COLO668 (cell line): ENCODE data around the gene KCNK6.

Experiments used
- DNase-seq: peaks from one replicate; lab custom pipeline; 2025; ENCODE audit not compliant: unreplicated experiment; lab: John Stamatoyannopoulos, UW

KCNK6 gene

DNA sequence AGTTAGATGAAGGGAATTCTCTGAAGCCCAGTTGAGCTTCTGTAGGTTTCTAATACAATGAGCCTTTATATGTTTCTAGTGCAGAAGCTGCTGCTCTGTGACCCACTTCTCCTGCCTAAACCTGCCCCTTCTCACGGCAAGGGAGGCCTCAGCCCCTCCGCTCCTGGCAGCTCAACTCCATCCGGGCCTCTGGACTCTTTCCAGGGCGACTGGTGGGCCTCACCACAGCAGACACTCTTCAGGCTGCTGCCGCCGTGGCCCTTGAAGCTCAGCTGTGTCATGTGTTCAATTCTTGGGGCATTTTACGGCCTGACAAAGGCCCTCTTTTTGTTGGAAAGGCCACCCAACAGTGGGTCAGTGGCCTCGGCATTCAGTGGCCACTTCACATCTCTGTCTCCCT, 25.6 kb upstream of the KCNK6 start:
- DNase-seq, result no peak

DNA sequence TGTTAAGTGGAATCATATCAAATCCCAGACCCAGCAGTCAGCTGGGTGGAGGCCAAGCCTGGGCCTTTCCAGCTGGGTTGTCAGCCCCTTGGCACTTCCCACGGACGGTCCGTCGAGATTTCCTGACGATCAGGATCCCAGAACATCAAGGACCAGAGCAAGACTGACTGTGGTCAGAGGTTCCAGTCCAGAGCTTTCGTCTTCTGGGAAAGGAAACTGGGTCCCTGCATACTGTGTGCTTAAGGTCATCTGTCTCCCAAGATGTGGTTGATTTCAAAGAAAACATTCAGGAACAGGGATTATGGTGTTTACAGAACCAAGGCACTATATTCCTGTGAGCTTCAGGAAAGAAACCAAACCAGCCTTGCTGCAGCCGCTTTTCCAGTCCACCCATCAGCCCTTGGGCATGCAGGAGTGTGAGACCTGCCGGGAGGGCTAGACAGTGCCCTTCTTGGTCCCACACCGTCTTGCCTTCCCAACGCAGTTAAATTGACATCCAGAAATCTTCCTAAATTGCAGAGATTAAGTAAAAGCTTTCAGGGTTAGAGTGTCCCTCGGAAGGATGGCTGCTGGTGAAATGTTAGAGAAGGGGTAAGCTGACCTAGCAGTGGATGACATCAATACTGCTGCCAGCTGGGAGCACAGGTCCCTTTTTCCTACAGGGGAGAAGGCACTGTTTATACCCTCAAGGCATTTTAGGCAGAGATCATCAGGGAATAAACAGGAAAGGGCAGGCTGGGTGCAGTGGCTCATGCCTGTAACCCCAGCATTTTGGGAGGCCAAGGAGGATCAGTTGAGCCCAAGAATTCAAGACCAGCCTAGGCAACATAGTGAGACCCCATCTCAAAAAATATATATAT, 20.6 kb upstream of the KCNK6 start:
- no peak for DNase-seq

- no peak for DNase-seq
These were observed 15.9 kb upstream of the KCNK6 start, which contains the start of gene C19orf33 for GRCh38 chr19:38303517-38304351. Gene C19orf33, plus strand, starts transcription at chr19:38304251. Its CDS starts 11 bp downstream, at chr19:38304262.

DNA sequence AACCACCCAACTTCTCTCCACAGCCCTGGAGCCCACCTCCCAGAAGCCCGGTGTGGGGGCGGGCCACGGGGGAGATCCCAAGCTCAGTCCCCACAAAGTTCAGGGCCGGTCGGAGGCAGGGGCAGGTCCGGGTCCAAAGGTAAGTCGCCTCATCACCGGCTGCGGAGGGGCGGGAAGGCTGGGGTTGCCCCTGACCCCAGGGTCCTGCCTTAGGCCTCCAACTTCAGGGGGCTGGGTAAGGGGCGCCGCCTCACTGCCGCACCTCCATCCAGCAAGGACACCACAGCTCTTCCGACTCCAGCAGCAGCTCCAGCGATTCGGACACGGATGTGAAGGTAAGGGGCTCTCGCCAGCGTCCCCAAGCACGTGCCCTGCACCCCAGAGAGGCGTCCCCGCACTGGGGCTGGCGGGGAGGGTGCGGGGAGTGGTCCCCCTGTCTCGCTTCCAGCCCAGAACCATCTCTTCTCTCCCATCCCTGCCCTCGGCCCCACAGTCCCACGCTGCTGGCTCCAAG, 15.2 kb upstream of the KCNK6 start:
- no peak for DNase-seq

- peak; percentile 79 for DNase-seq
These were observed 14.7 kb upstream of the KCNK6 start for GRCh38 chr19:38304866-38305429.

GRCh38 chr19:38306236-38306635, 13.4 kb upstream of the KCNK6 start:
- DNase-seq, result no peak

- no peak for DNase-seq
These were observed 12.6 kb upstream of the KCNK6 start for GRCh38 chr19:38307076-38307475.

DNA sequence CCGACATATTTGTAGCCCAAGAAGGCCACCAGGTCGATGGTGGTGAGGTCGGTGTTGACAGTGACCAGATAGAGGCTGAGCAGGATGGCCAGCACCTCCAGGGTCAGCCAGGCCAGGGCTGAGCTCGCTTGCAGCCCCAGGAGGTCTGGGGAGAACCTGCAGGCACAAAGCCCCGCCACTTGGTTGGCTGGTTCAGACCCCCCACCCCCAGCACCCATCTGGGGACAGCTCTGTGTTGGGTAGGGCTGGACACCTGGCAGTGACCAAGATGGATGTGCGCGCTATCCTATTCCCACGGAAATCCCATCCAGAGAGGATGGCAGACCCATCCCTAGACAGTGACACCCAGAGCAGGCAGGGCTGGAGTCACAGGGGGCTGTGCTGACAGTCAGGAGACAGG, 12.0 kb upstream of the KCNK6 start:
- no peak for DNase-seq

DNA sequence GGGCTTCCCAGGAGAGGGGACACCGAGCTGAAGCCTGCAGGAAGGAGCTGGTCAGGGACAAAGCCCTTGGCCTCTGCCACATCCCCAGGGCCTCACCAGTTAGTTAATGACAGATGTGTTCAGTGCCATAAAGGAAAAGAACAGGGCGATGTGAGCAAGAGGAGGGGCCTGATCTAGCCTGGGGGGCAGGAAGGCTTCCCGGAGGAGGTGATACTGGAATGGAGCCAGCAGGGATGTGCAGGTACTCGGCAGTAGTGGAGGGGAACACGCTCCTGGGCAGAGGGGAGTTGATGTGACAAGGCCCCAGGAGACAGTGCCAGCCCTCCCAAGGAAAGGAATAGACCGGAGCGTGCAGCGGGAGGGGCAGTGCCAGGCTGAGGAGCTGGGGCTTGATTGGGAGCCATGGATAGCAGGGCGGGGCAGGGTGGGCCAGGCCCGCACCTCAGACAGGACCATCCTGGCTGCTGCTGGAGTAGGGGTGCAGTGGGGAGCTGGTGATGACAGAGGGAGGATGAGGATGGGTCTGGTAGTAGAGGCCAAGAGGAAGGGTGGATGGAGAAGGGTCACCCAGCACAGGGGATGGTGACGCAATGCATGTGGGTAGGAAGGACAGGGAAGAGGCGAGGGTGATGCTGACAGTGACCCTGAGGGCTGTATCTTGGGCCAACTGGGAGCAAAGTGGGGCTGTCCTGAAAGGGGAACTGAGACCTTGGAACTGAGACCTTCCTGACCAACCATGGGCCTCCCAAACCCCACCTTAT, 11.5 kb upstream of the KCNK6 start:
- DNase-seq, result no peak

DNA sequence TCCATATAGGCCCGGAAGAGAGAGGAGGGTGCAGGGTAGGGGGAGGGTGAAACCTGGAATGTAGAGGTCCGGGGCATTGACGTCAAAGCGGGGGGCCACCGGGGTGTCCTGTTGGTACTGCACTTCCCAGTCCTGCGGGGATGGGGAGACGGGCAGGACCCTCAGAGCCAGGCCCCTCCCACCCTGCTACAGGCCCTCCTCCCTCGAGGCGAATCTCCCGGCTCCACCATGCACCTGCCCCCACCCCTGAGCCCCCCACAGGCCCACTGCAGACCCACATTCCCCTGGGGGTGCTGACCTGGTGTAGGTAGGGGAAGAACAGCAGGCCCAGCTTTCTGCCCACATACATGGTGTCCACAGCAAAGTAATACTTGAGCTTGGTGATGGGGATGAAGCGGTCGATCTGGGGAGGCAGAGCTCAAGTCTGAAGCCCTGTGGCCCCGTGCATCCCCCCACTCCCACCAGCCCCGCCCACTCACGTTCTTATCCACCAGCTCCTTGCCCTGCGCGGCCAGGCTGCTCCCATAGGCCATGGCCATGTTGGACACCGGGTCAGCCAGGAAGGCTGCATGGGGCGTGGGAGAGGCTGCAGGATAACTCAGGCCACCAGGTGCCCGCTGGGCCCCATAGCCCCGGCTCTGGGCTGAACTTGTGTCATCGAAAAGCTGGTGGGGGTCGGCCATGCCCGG, 10.6 kb upstream of the KCNK6 start:
- DNase-seq, result no peak

- no peak for DNase-seq
These were observed 9.9 kb upstream of the KCNK6 start for GRCh38 chr19:38309615-38310278.

GRCh38 chr19:38310279-38310670, 9.4 kb upstream of the KCNK6 start:
- no peak for DNase-seq

DNA sequence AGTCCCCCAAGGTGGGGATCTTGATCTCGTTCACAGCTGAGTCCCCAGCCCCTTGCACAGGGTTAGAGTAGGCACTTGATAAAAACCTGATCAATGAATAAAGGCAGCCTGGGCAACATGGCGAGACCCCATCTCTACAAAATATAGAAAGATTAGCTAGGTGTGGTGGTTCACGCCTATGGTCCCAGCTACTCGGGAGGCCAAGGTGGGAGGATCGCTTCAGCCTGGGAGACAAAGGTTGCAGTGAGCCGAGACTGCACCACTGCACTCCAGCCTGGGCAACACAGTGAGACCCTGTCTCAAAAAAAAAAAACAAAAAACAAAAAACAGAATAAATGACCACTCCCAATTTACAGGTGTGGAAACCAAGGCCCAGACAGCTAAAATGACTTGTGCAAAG, 8.7 kb upstream of the KCNK6 start:
- DNase-seq, result no peak

DNA sequence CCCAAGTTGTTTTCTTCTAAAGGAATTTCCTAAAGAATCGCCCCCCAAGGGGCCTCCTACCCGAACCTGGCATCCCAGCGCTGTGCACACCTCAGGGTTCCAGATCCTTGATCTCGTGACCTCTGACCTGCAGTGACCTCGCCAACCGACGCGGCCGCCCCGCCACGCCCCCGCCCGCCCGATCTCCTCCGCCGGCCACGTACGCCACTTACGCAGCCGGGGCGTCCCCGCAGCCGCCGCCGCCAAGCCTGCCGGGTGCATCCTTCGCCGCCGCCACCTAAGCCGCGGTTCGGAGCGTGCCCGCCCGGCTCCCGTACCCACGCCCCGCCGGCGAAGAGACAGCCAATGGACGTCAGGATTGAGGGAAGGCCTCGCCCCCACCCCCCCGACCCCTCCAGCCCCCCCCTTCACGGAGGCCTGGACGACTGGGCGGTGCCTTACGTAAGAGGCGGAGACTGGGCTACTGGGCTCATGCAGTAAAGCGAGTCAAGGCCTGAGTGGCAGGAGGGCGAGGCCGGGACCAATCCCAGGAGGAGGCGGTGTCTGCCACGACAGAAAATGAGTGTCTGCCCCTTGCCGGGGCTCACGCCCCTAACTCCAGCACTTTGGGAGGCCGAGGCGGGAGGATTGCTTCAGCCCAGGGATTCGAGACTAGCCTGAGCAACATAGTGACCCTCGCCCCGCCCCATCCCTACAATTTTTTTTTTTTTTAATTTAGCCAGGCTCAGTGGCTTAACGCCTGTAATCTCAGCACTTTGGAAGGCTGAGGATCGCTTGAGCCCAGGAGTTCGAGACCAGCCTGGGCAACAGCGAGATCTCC, 3.8 kb upstream of the KCNK6 start, which contains the start of gene YIF1B:
Gene YIF1B (minus strand): TSS at position 291 of the 820 bp plus-strand sequence. CDS start 30 bp downstream, at position 261.
- peak; percentile 97 for DNase-seq

DNA sequence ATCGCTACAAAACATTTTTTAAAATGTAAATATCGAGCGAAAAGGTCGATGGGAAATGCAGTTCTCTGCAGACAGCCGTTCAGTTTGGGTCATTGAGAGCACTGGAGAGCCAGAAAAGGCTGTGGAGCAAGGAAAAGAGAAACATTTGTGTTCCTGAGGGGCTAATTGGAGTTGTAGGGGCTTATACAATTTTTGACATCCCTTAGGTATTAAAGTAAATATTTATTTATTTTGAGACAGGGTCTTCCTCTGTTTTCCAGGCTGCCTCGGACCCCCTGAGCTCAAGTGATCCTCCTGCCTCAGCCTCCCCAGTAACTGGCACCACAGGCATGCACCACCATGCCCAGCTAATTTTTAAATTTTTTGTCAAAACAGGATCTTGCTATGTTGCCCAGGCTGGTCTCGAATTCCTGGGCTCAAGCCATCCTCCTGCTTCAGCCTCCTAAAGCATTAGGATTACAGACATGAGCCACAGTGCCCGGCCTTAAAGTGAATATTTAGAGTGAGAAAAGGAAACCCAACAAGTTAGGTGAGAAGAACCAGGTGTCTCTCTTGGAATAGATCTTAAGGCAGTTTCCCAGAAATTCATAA, 3.1 kb upstream of the KCNK6 start:
- no peak for DNase-seq

DNA sequence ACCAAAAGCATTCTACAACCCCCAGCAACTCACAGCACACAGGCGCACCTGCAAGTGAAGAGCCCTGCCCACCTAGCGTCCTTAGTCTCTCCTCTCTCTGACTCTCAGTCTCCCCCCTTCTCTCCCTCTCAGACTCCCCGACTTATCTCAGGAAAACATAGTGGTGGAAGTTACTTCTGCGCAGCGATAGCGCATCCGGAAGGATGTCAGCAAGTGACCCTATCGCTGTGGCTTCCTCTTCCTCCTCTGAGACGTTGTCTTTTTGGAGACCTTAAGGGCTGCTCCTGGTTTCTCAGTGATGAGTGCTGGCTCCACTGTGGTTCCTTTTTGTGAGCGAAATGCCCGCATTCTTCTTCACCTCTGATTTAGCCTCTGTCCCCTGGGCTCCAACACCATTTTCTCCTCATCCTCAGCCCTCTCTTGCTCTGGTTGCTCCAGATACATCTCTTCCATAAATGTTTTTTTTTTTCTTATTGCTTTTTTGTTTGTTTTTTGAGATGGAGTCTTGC, 2.5 kb upstream of the KCNK6 start:
- DNase-seq, result no peak

DNA sequence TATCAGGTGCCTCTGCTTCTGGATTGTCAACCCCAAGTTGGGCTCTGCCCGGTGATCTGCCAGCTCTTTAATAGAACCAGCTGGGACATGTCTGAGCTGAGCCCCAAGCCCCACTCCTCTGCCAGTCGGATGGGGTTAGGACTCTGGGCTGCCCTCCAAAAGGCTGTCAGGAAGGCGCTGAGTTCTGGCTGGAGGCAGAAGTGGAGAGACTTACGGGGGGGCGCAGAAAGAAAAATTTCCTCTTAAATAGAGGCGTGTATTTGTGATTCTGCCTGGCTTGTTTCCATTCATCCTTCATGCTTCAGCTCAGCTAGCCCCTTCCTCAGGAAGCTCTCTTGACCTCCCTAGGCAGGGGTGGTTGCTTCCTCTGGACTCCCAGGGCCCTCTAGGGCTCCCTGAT, 985 bp upstream of the KCNK6 start:
- DNase-seq, result no peak

DNA sequence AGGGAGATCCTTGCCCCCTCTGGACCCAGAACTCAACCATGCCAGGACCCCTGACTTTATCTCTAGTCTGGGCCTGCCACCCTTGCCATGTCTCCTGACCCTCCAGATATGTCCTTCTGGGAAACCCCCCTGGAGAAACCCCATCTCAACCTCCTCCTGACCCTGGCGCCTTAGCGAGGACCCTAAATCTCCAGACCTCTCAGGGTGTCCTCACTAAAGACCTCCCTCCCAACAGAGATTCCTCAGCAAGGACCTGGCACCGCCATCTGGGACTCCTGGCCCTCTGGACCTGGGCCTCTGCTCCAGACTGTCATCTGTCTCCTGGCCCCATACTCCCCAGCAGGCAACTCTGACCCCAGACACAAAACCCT, 1.3 kb downstream of the KCNK6 start:
- no peak for DNase-seq
